Measurements from ENCODE around the gene MGRN1. TPM values are rescaled to one million over a fixed set of nuclear protein-coding genes. Genes with fewer than 3 reads are reported as not detected.

The MGRN1 gene
- total and polyA plus RNA-seq, 2 donors (not counting 3 experiments of a cell fraction or from before 2014, with no cell fraction given): 15.6 to 73.0 TPM

- peaks cover 28% of the 10 kb centered on the region for H3K79me2 ChIP-seq (ENCODE audit: control insufficient read depth, insufficient read depth, low read length)
- FAIRE-seq (no peak), DNase-seq (ENCODE audit: low read depth, low spot score) (no peak)
- no peaks in the 10 kb centered on the region for H4K20me1 ChIP-seq (replicated peaks; ENCODE audit: control insufficient read depth, extremely low read depth, insufficient read depth, low read length)
- H3K4me2 ChIP-seq (ENCODE audit: insufficient read depth, low read length): no peak overlapping the region
- no peak overlapping the region for H3K27ac ChIP-seq (ENCODE audit: insufficient read depth, low read depth, low read length)
- dilution Hi-C loops (cut with MboI; ENCODE audit: extremely low pct_ligation_motif_present, low sequenced_read_pairs): no loop called here
- no peak overlapping the region for H2AFZ ChIP-seq (ENCODE audit: low read depth, low read length)
- no peaks in the 10 kb centered on the region for H3K4me1 ChIP-seq (ENCODE audit: control insufficient read depth, extremely low read depth, insufficient read depth, low read length)
- H3K9me3 ChIP-seq (replicated peaks; ENCODE audit: control insufficient read depth, insufficient read depth, low read length): no peaks in the 10 kb centered on the region
- TF ChIP-seq JUN (IDR thresholded peaks at IDR 0.05; ENCODE audit: borderline replicate concordance, insufficient read depth, insufficient read length, low read depth) (no peak), FOS (IDR thresholded peaks at IDR 0.05; ENCODE audit: borderline replicate concordance, insufficient read depth, low read length) (no peak), EZH2 (IDR thresholded peaks at IDR 0.05; ENCODE audit: borderline replicate concordance, low read depth, low read length, severe bottlenecking) (no peak), MAX (IDR thresholded peaks at IDR 0.05; ENCODE audit: insufficient read depth, insufficient read length) (no peak), MYC (IDR thresholded peaks at IDR 0.05; ENCODE audit: low read depth, low read length) (no peak), POLR2AphosphoS5 (IDR thresholded peaks at IDR 0.05; ENCODE audit: insufficient read depth, low read depth, low read length) (no peak), GATA2 (IDR thresholded peaks at IDR 0.05; ENCODE audit: insufficient read depth, insufficient read length, low read depth, low read length) (no peak), POLR2A (IDR thresholded peaks at IDR 0.05; ENCODE audit: low read depth, low read length) (no peak)
- CTCF ChIA-PET: no interaction called here
- no TSS peak for BruUV-seq (replicated peaks)
- POLR2A ChIA-PET: no interaction called here
- no peaks in the 10 kb centered on the region for H3K27me3 ChIP-seq (ENCODE audit: control insufficient read depth in 2 of 2, insufficient read depth in 2 of 2, low read length in 2 of 2)
- H3K36me3 ChIP-seq (ENCODE audit: control insufficient read depth in 2 of 2, extremely low read depth in 1 of 2, insufficient read depth in 2 of 2, low read length in 2 of 2): peaks cover 2 to 29% of the 10 kb centered on the region in 2 experiments
- intact Hi-C loops (cut with micrococcal nuclease): no loop called here
- no peak overlapping the region for H3K4me3 ChIP-seq (replicated peaks in 1 of 3; ENCODE audit: insufficient read depth in 1 of 3, low read depth in 1 of 3, low read length in 3 of 3)
- no peak overlapping the region for H3K9ac ChIP-seq (replicated peaks; ENCODE audit: extremely low read depth, insufficient read depth, low read length)
- no peaks in the 10 kb centered on the region for H3K9me1 ChIP-seq (replicated peaks; ENCODE audit: control insufficient read depth, extremely low read depth, insufficient read depth, low read length)
These were observed 23.0 kb downstream of the MGRN1 start for GRCh38 chr16:4647644-4647980.

- Histone ChIP-seq H3K9me1 (replicated peaks; ENCODE audit: control insufficient read depth, extremely low read depth, insufficient read depth, low read length) (no peaks in the 10 kb centered on the region), H3K79me2 (ENCODE audit: control insufficient read depth, insufficient read depth, low read length) (peaks cover 23% of the 10 kb centered on the region), H3K4me2 (ENCODE audit: insufficient read depth, low read length) (no peak overlapping the region), H3K4me3 (replicated peaks in 1 of 3; ENCODE audit: insufficient read depth in 1 of 3, low read depth in 1 of 3, low read length in 3 of 3) (no peak overlapping the region), H3K36me3 (ENCODE audit: control insufficient read depth in 2 of 2, extremely low read depth in 1 of 2, insufficient read depth in 2 of 2, low read length in 2 of 2) (peaks cover 4 to 33% of the 10 kb centered on the region in 2 experiments), H3K9me3 (replicated peaks; ENCODE audit: control insufficient read depth, insufficient read depth, low read length) (no peaks in the 10 kb centered on the region), H3K4me1 (ENCODE audit: control insufficient read depth, extremely low read depth, insufficient read depth, low read length) (no peaks in the 10 kb centered on the region), H4K20me1 (replicated peaks; ENCODE audit: control insufficient read depth, extremely low read depth, insufficient read depth, low read length) (no peaks in the 10 kb centered on the region), H2AFZ (ENCODE audit: low read depth, low read length) (no peak overlapping the region), H3K9ac (replicated peaks; ENCODE audit: extremely low read depth, insufficient read depth, low read length) (no peak overlapping the region), H3K27ac (ENCODE audit: insufficient read depth, low read depth, low read length) (no peak overlapping the region), H3K27me3 (ENCODE audit: control insufficient read depth in 2 of 2, insufficient read depth in 2 of 2, low read length in 2 of 2) (no peaks in the 10 kb centered on the region)
- CTCF ChIA-PET: interaction anchor here (1.0 to 1.9 kb wide), 3 partner anchors 25 to 116 kb away, joined by 3 to 14 read pairs (median 3); partner anchors contain the start of gene MGRN1
- POLR2A ChIA-PET: no interaction called here
- dilution Hi-C loops (cut with MboI; ENCODE audit: extremely low pct_ligation_motif_present, low sequenced_read_pairs): no loop called here
- TF ChIP-seq JUN (IDR thresholded peaks at IDR 0.05; ENCODE audit: borderline replicate concordance, insufficient read depth, insufficient read length, low read depth) (no peak), GATA2 (IDR thresholded peaks at IDR 0.05; ENCODE audit: insufficient read depth, insufficient read length, low read depth, low read length) (no peak), FOS (IDR thresholded peaks at IDR 0.05; ENCODE audit: borderline replicate concordance, insufficient read depth, low read length) (no peak), POLR2AphosphoS5 (IDR thresholded peaks at IDR 0.05; ENCODE audit: insufficient read depth, low read depth, low read length) (no peak), EZH2 (IDR thresholded peaks at IDR 0.05; ENCODE audit: borderline replicate concordance, low read depth, low read length, severe bottlenecking) (no peak), POLR2A (IDR thresholded peaks at IDR 0.05; ENCODE audit: low read depth, low read length) (no peak), MYC (IDR thresholded peaks at IDR 0.05; ENCODE audit: low read depth, low read length) (no peak), CTCF (IDR thresholded peaks at IDR 0.05; ENCODE audit: extremely low read depth in 1 of 2, insufficient read depth in 1 of 2, low read depth in 1 of 2, low read length in 2 of 2) (no peak), MAX (IDR thresholded peaks at IDR 0.05; ENCODE audit: insufficient read depth, insufficient read length) (no peak)
- FAIRE-seq (no peak), DNase-seq (ENCODE audit: low read depth, low spot score) (no peak)
- intact Hi-C loops (cut with micrococcal nuclease): no loop called here
- BruUV-seq (replicated peaks): no TSS peak
These were observed 24.3 kb downstream of the MGRN1 start for GRCh38 chr16:4648917-4649316.

Measured in endothelial cell of umbilical vein (primary cell).